HG03175 (cell line): Measurements from ENCODE around the gene HOXB7.

ENCODE experiments used
- ATAC-seq: cut with Tn5 transposase; IDR thresholded peaks from one replicate; pipeline ENCODE4 v1.9.1; 2021; ENCODE audit warnings: mild to moderate bottlenecking, moderate library complexity; ENCODE audit not compliant: unreplicated experiment

Gene HOXB7

GRCh38 chr17:48636177-48637018 lies 25.6 kb upstream of the HOXB7 start:
- peak; percentile 42 for ATAC-seq

GRCh38 chr17:48634493-48635208 lies 23.8 kb upstream of the HOXB7 start:
- ATAC-seq = no peak

GRCh38 chr17:48633266-48633677 lies 22.5 kb upstream of the HOXB7 start:
- ATAC-seq = no peak

- ATAC-seq = no peak
Measured at GRCh38 chr17:48632579-48633265, 21.9 kb upstream of the HOXB7 start.

GRCh38 chr17:48631693-48632578 lies 21.1 kb upstream of the HOXB7 start:
- ATAC-seq = no peak

- ATAC-seq = no peak
Measured at GRCh38 chr17:48630925-48631692, 20.3 kb upstream of the HOXB7 start.

- ATAC-seq = no peak
Measured at GRCh38 chr17:48630009-48630924, 19.4 kb upstream of the HOXB7 start.

GRCh38 chr17:48629411-48629759 lies 18.6 kb upstream of the HOXB7 start:
- no peak for ATAC-seq

GRCh38 chr17:48628649-48629410 lies 18.0 kb upstream of the HOXB7 start:
- no peak for ATAC-seq

- ATAC-seq = no peak
Measured at GRCh38 chr17:48627623-48628521, 17.1 kb upstream of the HOXB7 start.

- ATAC-seq = no peak
Measured at GRCh38 chr17:48627118-48627597, 16.3 kb upstream of the HOXB7 start.

- no peak for ATAC-seq
Measured at GRCh38 chr17:48626245-48627117, 15.7 kb upstream of the HOXB7 start, which contains the start of gene HOXB9. TSS of gene HOXB9 (minus strand) at chr17:48626358. CDS start at chr17:48626269, 89 bp downstream.

- no peak for ATAC-seq
Measured at GRCh38 chr17:48625495-48626244, 14.9 kb upstream of the HOXB7 start.

GRCh38 chr17:48624544-48625494 lies 14.0 kb upstream of the HOXB7 start:
- no peak for ATAC-seq
